Measurements from ENCODE around the gene PSAPL1. TPM values are rescaled to one million over a fixed set of nuclear protein-coding genes. Genes with fewer than 3 reads are reported as not detected.
A peak's percentile ranks its signal among the peaks of the same experiment; 100 is the strongest.

The PSAPL1 gene
- total RNA-seq, 1 donor from 2014 or later, result not detected

DNA sequence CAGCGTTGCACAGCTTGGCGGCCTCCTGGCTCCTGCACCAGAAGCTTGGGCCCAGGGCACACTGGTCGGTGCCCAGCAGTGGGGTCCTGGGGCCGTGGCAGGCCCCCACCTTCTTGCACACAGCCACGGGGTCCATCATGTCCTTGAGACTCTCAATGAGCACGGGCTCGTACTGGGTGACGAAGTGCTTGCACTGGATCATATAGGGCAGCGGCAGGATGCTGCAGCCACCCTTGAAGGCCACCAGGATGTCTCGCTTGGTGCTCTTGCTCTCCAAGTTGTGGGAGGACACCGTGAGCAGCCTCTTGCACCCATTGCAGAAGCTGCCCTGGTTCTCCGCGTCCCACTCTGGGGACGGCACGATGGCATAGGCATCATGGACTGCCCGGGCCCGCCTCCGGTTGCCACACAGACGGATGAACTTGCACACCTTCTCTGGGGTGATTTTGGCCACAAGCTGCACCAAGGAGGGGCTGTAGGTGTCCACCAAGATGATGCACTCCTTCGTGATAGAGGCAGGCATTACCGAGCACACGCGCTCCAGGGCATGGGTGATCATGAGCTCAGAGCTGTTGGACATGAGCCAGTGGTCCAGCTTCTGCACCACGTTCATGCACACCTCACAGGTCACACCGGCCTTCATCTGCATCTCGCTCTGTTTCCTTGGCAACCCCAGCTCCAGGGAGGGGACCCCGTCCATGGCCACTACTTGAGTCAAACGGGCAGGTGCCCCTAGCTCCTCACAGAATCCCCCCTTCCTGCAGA, 1.2 kb downstream of the PSAPL1 start:
- Histone ChIP-seq H3K27me3 (ENCODE audit: control insufficient read depth, insufficient read depth, low read length) (no peaks in the 10 kb centered on the region), H3K36me3 (ENCODE audit: control insufficient read depth, insufficient read depth, low read length) (no peaks in the 10 kb centered on the region), H3K4me3 (ENCODE audit: low read depth, low read length) (no peak overlapping the region)
- DNase-seq (ENCODE audit: low read depth) (no peak), FAIRE-seq (no peak)
- TF ChIP-seq, protein P1, sequence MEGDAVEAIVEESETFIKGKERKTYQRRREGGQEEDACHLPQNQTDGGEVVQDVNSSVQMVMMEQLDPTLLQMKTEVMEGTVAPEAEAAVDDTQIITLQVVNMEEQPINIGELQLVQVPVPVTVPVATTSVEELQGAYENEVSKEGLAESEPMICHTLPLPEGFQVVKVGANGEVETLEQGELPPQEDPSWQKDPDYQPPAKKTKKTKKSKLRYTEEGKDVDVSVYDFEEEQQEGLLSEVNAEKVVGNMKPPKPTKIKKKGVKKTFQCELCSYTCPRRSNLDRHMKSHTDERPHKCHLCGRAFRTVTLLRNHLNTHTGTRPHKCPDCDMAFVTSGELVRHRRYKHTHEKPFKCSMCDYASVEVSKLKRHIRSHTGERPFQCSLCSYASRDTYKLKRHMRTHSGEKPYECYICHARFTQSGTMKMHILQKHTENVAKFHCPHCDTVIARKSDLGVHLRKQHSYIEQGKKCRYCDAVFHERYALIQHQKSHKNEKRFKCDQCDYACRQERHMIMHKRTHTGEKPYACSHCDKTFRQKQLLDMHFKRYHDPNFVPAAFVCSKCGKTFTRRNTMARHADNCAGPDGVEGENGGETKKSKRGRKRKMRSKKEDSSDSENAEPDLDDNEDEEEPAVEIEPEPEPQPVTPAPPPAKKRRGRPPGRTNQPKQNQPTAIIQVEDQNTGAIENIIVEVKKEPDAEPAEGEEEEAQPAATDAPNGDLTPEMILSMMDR (IDR thresholded peaks at IDR 0.05; ENCODE audit: insufficient read depth, low read length, severe bottlenecking), result no peak

DNA sequence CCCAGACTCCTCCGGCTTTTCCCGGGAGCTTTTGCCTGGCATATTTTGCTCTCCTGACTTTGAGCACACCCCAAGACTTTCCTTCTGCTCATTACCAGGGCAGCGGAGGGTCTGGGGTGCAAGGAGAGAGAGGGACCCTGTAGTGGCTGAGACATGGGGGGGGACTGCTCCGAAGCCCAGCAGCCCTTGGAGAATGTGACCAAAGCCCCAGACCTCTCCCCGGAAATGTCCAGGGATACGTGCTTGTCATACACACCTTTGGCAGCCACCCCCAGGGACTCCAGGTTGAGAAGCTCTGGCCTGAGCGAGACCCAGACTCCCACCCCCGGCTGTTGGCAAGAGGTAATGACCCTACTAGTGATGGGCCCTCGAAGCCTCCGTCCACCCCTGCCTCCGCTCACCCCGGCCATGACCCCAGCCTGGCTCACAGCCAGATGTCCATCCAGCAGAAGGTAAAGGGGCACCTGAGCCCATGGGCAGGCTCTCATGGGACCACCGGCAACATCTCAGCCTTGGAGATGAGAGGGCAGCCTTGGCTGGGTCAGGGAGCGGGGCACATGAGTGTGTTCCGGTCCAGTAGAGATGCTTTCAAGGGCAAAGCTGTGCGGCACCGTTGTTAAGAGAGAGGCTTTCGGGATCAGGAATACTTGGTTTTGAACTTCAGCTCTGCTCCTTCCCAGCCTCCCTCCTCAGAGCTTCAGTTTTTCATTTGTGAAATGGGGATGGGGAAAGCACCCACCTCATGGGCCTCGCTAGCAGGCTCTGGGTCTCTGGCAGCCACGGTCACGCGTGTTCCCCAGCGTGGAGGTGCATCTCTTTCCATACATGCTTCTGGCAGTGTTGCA, 2.0 kb downstream of the PSAPL1 start:
- TF ChIP-seq, protein P1 (IDR thresholded peaks at IDR 0.05; ENCODE audit: insufficient read depth, low read length, severe bottlenecking), result no peak
- FAIRE-seq, result no peak

DNA sequence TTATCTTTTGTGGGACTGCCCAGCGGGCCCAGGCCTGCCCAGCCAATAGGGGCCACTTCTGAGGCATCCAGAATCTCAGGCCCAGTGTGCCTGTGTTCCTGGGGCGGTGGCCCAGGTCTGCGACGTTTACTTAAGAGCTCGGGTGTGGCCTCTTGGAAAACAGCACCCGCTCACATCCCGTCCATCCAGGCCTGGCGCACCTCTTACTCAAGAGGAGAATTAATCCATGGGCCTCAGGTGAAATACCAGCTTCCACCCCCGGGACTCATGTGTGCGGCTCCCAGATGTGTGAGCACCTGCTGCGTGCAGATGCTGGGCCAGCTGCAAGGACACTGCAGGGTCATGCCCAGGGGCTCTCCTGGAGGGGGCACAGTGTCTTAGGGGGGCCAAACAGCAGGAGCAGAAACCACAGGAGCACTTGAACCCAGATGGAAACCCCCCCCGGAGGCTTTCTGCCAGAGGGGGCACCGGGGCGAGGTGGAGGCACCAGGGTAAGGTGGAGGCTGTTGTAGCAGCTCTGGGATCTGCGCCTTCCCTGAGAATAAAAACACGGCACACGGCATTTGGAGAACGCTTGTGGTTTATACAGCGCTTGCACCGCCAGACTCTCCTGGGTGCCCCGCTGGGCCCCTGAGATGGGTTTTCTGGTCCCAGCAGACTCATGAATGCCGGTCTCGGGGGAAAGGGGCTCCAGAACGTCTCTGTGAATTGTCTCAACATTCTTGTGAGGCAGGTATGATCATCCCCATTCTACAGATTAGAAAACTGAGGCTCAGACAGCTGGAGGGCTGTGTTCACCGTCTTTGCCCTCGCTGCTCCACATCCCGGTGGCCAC, 2.8 kb downstream of the PSAPL1 start:
- TF ChIP-seq, protein P1 (IDR thresholded peaks at IDR 0.05; ENCODE audit: insufficient read depth, low read length, severe bottlenecking), result no peak
- Histone ChIP-seq H3K4me3 (ENCODE audit: low read depth, low read length) (no peak overlapping the region), H3K36me3 (ENCODE audit: control insufficient read depth, insufficient read depth, low read length) (no peaks in the 10 kb centered on the region), H3K27me3 (ENCODE audit: control insufficient read depth, insufficient read depth, low read length) (no peaks in the 10 kb centered on the region)
- no peak for FAIRE-seq
- DNase-seq (ENCODE audit: low read depth), result peak; percentile 34

More for the DNA sequence above, 2.0 kb downstream of the PSAPL1 start:
- H3K4me3 ChIP-seq (ENCODE audit: low read depth, low read length), result no peak overlapping the region
- DNase-seq (ENCODE audit: low read depth), result no peak
- no peaks in the 10 kb centered on the region for H3K36me3 ChIP-seq (ENCODE audit: control insufficient read depth, insufficient read depth, low read length)
- no peaks in the 10 kb centered on the region for H3K27me3 ChIP-seq (ENCODE audit: control insufficient read depth, insufficient read depth, low read length)

DNA sequence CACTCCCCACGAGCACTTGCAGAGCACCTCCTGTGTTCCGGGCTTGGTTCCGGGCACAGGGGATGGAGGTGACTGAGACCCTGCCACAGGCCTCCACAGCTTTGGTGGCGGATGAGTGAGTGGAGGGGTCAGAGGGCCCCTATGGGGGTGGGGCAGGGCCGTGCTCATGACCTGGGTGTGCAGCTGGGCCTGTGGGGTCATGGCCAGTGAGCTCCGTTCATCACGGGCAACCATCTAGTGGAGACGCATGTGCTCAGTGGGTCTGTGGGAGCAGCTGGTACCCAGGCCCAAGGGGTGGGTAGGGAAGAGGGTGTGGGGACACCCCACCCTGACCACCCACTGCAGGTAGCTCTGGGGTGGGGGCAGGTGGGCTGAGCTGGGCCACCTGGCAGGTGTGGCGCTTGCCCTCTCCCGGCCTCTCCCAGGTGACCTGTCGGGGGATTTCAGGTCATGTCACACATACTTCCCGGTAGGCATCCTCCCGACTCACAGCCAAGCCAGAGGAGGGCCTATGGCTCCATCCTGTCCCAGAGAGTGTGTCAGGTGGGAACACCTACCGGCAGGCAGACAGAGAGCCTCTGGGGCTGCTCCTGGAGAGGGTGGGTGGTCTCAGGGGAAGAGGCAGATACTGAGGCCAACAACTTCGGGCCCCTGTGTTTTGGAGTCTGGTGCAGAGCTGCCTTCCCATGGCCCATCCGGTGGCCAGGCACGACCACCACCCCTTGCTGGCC, 3.6 kb downstream of the PSAPL1 start:
- TF ChIP-seq, protein P1 (IDR thresholded peaks at IDR 0.05; ENCODE audit: insufficient read depth, low read length, severe bottlenecking), result no peak
- H3K36me3 ChIP-seq (ENCODE audit: control insufficient read depth, insufficient read depth, low read length), result no peaks in the 10 kb centered on the region
- no peak overlapping the region for H3K4me3 ChIP-seq (ENCODE audit: low read depth, low read length)
- DNase-seq (ENCODE audit: low read depth) (no peak), FAIRE-seq (no peak)
- H3K27me3 ChIP-seq (ENCODE audit: control insufficient read depth, insufficient read depth, low read length), result no peaks in the 10 kb centered on the region

DNA sequence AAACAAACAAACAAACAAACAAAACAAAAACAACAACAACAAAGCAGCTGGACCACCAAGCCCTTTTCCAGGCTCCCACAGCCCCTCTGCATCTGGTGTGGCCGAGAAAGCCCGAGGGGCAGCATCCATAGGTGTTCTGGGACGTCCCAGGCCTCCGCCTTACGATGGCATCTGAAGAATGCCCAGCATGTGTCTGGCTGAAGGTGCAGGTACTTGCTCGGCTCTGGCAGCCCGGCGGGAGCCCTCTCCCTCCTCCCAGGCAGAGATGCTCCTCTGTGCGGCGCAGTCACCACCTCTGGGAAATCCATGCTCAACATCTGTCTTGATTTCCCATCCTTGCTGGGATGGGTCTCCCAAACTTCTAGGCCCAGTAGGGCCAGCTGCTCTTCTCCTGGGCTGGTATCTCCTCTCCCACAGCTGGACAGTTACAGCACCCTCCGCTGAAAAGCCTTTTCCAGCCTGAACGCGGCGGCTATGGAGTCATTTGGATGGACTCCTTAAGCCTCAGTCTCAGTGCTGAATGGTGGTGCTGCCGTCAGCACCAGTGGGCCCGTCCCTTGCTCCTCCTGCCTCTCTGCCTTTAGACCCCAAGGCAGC, 4.3 kb downstream of the PSAPL1 start:
- no peak overlapping the region for H3K4me3 ChIP-seq (ENCODE audit: low read depth, low read length)
- peak; percentile 12 for DNase-seq (ENCODE audit: low read depth)
- no peaks in the 10 kb centered on the region for H3K27me3 ChIP-seq (ENCODE audit: control insufficient read depth, insufficient read depth, low read length)
- FAIRE-seq, result no peak
- H3K36me3 ChIP-seq (ENCODE audit: control insufficient read depth, insufficient read depth, low read length), result no peaks in the 10 kb centered on the region
- TF ChIP-seq, protein P1 (IDR thresholded peaks at IDR 0.05; ENCODE audit: insufficient read depth, low read length, severe bottlenecking), result no peak
